Renal pelvis (tissue), 4 donors: ENCODE results near the gene MTOR. TPM values are rescaled to one million over a fixed set of nuclear protein-coding genes. Genes with fewer than 3 reads are reported as not detected.
"Not testable (repeated sequence)": the region's sequence is repeated elsewhere in the genome, so short reads cannot be mapped to it uniquely, and the experiment has no call there.

Experiments
- DNase-seq: peaks from one replicate; pipeline ENCODE4 v3.0.0-alpha.2; 2013
- polyA plus RNA-seq, 3 donors: library from polyadenylated mRNA; unstranded; fragments of 120-200 nt; gene quantifications; one replicate each; pipeline ENCODE4 v1.2.1, GENCODE V29; 2013; ENCODE audit not compliant: insufficient read length in 3 of 3

Gene MTOR
- polyA plus RNA-seq, 3 donors: 40.8 to 47.4 (median 47.4) TPM

- DNase-seq: not testable (repeated sequence)
These were observed 198.3 kb downstream of the MTOR start for GRCh38 chr1:11063937-11064537.

GRCh38 chr1:11062965-11063401 lies 199.4 kb downstream of the MTOR start:
- no peak for DNase-seq

GRCh38 chr1:11061652-11062365 lies 200.5 kb downstream of the MTOR start:
- DNase-seq: no peak

GRCh38 chr1:11059968-11060830 lies 202.2 kb downstream of the MTOR start, which contains the start of gene SRM:
TSS of gene SRM (minus strand) at chr1:11060018. CDS start at chr1:11059943, 75 bp downstream.
- DNase-seq: peak; percentile 90

- DNase-seq: no peak
These were observed 203.0 kb downstream of the MTOR start for GRCh38 chr1:11059155-11059967.

- no peak for DNase-seq
These were observed 203.7 kb downstream of the MTOR start for GRCh38 chr1:11058595-11059154.

- no peak for DNase-seq
These were observed 204.3 kb downstream of the MTOR start for GRCh38 chr1:11058026-11058425.

- DNase-seq: no peak
These were observed 204.9 kb downstream of the MTOR start for GRCh38 chr1:11057477-11057876.

Other genes with a start within 250 kb of the MTOR start
- 100 to 1,000 TPM; 295 to 340 (median 320) TPM for gene TARDBP, start 249.9 kb downstream of the MTOR start, polyA plus RNA-seq
- gene MASP2, start 215.3 kb downstream of the MTOR start, polyA plus RNA-seq: 10 to 100 TPM in 1 of 3 donors, 1 to 10 TPM in 2; 3.9 to 12.3 (median 9.7) TPM
- gene SRM, start 202.5 kb downstream of the MTOR start, polyA plus RNA-seq: 10 to 100 TPM; 41.4 to 54.2 (median 49.7) TPM
- 100 to 1,000 TPM in 2 of 3 donors, 10 to 100 TPM in 1; 75.9 to 106 (median 102) TPM for gene EXOSC10, start 162.7 kb downstream of the MTOR start, polyA plus RNA-seq
- gene ANGPTL7, start 73.2 kb downstream of the MTOR start, polyA plus RNA-seq: under 1 TPM in 2 of 3 donors, not detected in 1; 0.10 to 0.12 TPM
- 10 to 100 TPM; 14.3 to 18.9 (median 17.3) TPM for gene UBIAD1, start 10.6 kb upstream of the MTOR start, polyA plus RNA-seq
- 1 to 10 TPM in 2 of 3 donors, under 1 TPM in 1; 0.86 to 2.0 (median 1.8) TPM for gene DISP3, start 216.6 kb upstream of the MTOR start, polyA plus RNA-seq